ENCODE results near the gene SERINC3.

SERINC3 gene

GRCh38 chr20:44455126-44455525 lies 66.7 kb downstream of the SERINC3 start:
- DNase-seq = no peak
- no peak overlapping the region for H3K27ac ChIP-seq
- intact Hi-C loops (cut with DNase I; ENCODE audit: low total_unique reads) = no loop called here

DNA sequence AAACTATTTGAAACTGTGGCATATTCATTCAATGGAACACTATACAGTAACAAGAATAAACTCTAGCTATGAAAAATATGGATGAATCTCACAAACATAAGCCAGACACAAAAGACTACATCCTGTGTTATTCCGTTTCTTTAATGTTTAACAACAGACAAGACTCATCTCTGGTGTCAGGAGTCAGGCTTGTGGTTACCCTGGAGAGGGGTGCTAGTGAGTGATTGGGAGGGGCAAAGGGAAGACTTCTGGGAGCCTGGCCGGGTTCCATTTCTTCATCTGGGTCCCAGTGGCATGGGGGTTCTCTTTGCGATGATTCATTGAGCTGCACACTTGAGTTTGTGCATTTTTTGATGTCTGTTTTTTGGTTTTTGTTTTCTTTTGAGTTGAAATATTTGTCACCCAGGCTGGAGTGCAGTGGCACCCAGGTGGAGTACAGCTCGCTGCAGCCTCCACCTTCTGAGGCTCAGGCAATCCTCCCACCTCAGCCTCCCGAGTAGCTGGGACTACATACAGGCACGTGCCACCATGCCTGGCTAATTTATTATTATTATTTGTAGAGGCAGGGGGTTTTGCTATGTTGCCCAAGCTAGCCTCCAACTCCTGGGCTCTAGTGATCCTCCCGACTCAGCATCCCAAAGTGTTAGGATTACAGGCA lies 67.4 kb downstream of the SERINC3 start:
- H3K27ac ChIP-seq = no peak overlapping the region
- intact Hi-C loops (cut with DNase I; ENCODE audit: low total_unique reads) = no loop called here
- TF ChIP-seq CTCF (IDR thresholded peaks at IDR 0.05) = no peak
- no peak overlapping the region for H3K4me3 ChIP-seq
- no peaks in the 10 kb centered on the region for H3K4me1 ChIP-seq
- no peak for DNase-seq
- no peaks in the 10 kb centered on the region for H3K9me3 ChIP-seq
- H3K36me3 ChIP-seq = no peaks in the 10 kb centered on the region
- peaks cover 0 to 8% of the 10 kb centered on the region in 2 donors for H3K27me3 ChIP-seq

More at GRCh38 chr20:44455126-44455525, 66.7 kb downstream of the SERINC3 start:
- Histone ChIP-seq H3K9me3 (no peaks in the 10 kb centered on the region), H3K36me3 (no peaks in the 10 kb centered on the region), H3K4me3 (no peak overlapping the region), H3K4me1 (no peaks in the 10 kb centered on the region), H3K27me3 (peaks cover 0 to 4% of the 10 kb centered on the region in 2 donors)
- no peak for TF ChIP-seq CTCF (IDR thresholded peaks at IDR 0.05)

GRCh38 chr20:44450903-44451450 lies 70.9 kb downstream of the SERINC3 start:
- TF ChIP-seq CTCF (IDR thresholded peaks at IDR 0.05) = no peak
- no peak overlapping the region for H3K27ac ChIP-seq
- no peak for DNase-seq
- H3K4me3 ChIP-seq = no peak overlapping the region
- no peaks in the 10 kb centered on the region for H3K4me1 ChIP-seq
- no peaks in the 10 kb centered on the region for H3K9me3 ChIP-seq
- H3K36me3 ChIP-seq = no peaks in the 10 kb centered on the region
- intact Hi-C loops (cut with DNase I; ENCODE audit: low total_unique reads) = no loop called here
- H3K27me3 ChIP-seq = peaks cover 0 to 12% of the 10 kb centered on the region in 2 donors

DNA sequence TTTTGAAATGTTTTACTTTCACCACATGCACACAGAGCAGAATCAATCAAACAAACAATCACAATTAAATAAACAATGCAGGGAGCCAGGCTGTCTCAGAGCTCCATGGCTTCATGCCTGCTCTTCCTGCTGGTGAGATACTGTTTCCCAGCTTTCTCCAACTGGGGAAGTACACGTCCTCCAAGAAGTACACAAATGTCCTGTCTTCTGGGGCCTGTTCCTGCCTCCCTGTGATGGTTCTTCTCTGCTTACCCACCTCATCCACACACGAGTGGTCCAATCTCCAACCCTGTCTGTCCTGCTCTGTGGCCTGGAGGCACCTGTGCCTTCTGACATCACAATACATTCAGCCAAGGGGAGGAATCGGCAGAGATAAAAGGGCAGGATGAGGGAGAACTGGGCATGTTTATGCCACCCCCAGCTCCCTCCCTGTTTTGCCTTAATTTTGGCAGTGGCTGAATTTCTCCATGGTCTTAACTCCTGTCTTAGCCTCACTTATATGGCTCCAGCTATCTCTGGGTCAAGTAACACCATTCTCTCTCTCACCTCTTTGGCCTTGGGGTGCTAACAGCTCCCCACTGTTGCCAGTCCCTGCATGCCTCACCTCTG lies 71.5 kb downstream of the SERINC3 start:
- TF ChIP-seq CTCF (IDR thresholded peaks at IDR 0.05) = no peak
- H3K9me3 ChIP-seq = no peaks in the 10 kb centered on the region
- DNase-seq = no peak
- H3K4me1 ChIP-seq = no peaks in the 10 kb centered on the region
- intact Hi-C loops (cut with DNase I; ENCODE audit: low total_unique reads) = no loop called here
- H3K27me3 ChIP-seq = peaks cover 0 to 12% of the 10 kb centered on the region in 2 donors
- no peaks in the 10 kb centered on the region for H3K36me3 ChIP-seq
- H3K4me3 ChIP-seq = no peak overlapping the region
- no peak overlapping the region for H3K27ac ChIP-seq

DNA sequence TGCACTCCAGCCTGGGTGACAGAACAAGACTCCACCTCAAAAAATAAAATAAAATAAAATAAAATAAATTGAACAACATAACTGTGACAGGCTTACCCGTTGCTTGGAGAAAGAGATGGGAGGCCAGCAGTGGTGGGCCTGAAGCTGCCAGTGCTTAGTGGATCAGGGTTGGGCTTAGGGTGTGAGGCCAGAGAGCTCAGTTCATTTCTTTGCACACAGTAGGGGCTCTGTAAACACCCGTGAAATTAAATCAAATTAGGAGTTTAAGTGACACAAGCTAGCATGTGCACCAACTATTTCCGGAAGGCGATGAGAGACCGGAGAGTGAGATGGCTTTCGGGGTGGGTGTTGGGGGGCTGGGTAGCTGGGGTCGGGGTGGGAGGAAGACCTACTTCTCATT lies 72.0 kb downstream of the SERINC3 start:
- peaks cover 0 to 12% of the 10 kb centered on the region in 2 donors for H3K27me3 ChIP-seq
- no peaks in the 10 kb centered on the region for H3K36me3 ChIP-seq
- no peaks in the 10 kb centered on the region for H3K4me1 ChIP-seq
- no peaks in the 10 kb centered on the region for H3K9me3 ChIP-seq
- no peak for DNase-seq
- H3K4me3 ChIP-seq = no peak overlapping the region
- no peak overlapping the region for H3K27ac ChIP-seq
- intact Hi-C loops (cut with DNase I; ENCODE audit: low total_unique reads) = no loop called here
- TF ChIP-seq CTCF (IDR thresholded peaks at IDR 0.05) = no peak

Measured in tibial artery (tissue), 4 donors.